Stimulated activated memory B cell treated with anti-CD40 and anti-IgM and Interleukin-4, amounts not matched to agents 10 μg/mL and 1 μg/mL and 100 μg/mL, for 72 hours (primary cell): Measurements from ENCODE around the gene TMEM52.
A peak's percentile ranks its signal among the peaks of the same experiment; 100 is the strongest.
"Not testable (repeated sequence)": the region's sequence is repeated elsewhere in the genome, so short reads cannot be mapped to it uniquely, and the experiment has no call there.

Source experiments
- ATAC-seq: fragments of 150-1000 bp; cut with Tn5 transposase; 2 replicates; pipeline ENCODE4 v1.10.0; 2021
- H3K27ac Mint-ChIP-seq: one replicate; pipeline ENCODE4 v1.8.0; 2022; ENCODE audit warnings: mild to moderate bottlenecking, mixed read lengths
- H3K27me3 Mint-ChIP-seq: one replicate; pipeline ENCODE4 v1.8.0; 2022; ENCODE audit warnings: mixed read lengths
- H3K36me3 Mint-ChIP-seq: one replicate; pipeline ENCODE4 v1.8.0; 2022; ENCODE audit warnings: mixed read lengths
- H3K4me1 Mint-ChIP-seq: one replicate; pipeline ENCODE4 v1.8.0; 2022; ENCODE audit warnings: mixed read lengths
- H3K4me3 Mint-ChIP-seq: one replicate; pipeline ENCODE4 v1.8.0; 2022; ENCODE audit warnings: mild to moderate bottlenecking, moderate library complexity, mixed read lengths
- H3K9me3 Mint-ChIP-seq: one replicate; pipeline ENCODE4 v1.8.0; 2022; ENCODE audit warnings: mixed read lengths

TMEM52 gene

DNA sequence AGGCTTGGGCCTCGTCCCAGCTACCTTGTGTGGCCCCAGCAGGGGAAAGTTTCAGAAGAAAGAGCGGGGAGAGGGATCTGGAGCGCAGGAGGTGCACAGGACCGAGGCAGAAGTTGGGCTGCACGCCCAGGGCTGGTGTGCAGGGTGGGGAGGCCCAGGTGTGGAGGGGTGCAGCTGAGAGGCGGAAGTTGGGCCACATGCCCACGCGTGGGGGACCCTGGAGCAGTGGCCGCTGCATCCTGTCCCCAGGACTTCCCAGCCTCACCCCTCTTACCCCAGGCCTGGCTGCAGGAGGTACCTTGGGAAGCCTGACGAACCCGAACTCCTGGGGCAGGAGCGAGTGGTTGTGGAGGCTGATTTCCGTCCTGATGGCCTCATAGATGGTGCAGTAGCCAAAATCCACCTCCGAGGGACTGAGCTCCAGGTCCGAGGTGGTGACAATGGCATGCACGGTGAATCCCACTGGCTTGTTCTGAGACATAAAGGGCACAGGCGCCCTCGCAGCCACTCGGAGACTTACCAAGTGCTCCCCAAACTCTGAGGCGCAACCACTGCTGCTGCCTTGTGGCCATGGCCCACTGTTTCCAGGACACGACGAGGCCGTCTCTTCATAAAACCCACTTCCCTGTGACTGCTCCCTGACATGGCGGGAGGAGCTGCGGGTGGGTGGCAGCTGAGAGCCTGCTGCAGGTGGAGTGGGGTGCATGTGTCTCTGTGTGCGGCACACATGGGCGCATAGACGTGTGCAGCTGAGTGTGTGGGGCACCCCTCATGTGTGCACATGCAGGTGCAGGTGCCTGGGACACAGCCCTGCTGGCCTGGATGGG lies 20.4 kb upstream of the TMEM52 start:
- Mint-ChIP-seq H3K27ac (no peak overlapping the region), H3K4me1 (peaks cover 9% of the 10 kb centered on the region), H3K36me3 (no peaks in the 10 kb centered on the region), H3K9me3 (peaks cover 6% of the 10 kb centered on the region), H3K27me3 (peaks cover 19% of the 10 kb centered on the region), H3K4me3 (no peak overlapping the region)
- no peak for ATAC-seq

DNA sequence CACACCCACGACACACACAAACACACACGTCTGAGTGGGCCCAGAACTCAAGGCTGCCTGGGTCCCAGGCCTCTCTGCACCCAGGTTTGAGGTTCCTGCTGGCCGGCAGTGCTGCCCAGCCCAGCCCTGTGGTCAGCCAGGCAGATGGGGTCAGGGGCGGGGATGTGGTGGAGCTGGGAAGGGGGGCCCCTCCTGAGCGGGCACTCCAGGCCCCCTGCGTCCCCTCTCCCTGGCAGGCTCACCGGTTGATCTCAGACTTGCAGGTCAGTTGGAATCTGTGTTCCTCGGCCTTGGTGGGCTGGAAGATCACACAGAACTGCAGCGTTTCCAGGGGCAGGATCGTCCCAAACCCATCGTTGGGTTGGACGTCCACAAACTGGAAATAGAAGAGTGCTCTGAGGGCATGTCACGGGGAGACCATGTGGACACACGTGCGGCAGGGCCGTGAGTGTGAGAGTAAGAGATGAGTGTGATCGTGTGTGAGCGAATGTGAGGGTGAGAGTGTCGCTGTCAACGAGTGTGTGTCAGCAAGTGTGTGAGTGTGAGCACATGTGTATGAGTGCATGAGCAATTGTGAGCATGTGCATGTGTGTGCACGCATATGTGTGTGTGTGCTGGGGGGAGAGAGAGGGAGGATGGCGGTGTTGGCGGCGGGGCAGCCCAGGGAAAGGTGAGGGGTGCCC lies 19.7 kb upstream of the TMEM52 start:
- H3K27me3 Mint-ChIP-seq: peaks cover 12% of the 10 kb centered on the region
- no peak overlapping the region for H3K27ac Mint-ChIP-seq
- H3K4me1 Mint-ChIP-seq: peaks cover 2% of the 10 kb centered on the region
- H3K9me3 Mint-ChIP-seq: peaks cover 11% of the 10 kb centered on the region
- no peaks in the 10 kb centered on the region for H3K36me3 Mint-ChIP-seq
- no peak overlapping the region for H3K4me3 Mint-ChIP-seq
- no peak for ATAC-seq

DNA sequence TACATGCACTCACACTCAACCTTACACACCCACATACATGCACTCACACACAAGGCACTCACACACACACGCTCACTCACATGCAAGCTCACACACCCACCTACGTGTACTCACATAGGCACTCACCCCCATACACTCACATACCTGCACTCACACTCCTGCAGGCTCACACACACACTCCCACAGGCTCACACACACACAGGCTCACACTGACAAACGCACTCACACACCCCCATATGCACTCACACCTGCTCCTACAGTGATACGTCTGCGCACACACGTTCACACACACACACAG lies 19.1 kb upstream of the TMEM52 start:
- no peak overlapping the region for H3K4me3 Mint-ChIP-seq
- H3K27ac Mint-ChIP-seq: no peak overlapping the region
- peaks cover 9% of the 10 kb centered on the region for H3K27me3 Mint-ChIP-seq
- H3K9me3 Mint-ChIP-seq: peaks cover 11% of the 10 kb centered on the region
- H3K36me3 Mint-ChIP-seq: no peaks in the 10 kb centered on the region
- ATAC-seq: no peak
- no peaks in the 10 kb centered on the region for H3K4me1 Mint-ChIP-seq

DNA sequence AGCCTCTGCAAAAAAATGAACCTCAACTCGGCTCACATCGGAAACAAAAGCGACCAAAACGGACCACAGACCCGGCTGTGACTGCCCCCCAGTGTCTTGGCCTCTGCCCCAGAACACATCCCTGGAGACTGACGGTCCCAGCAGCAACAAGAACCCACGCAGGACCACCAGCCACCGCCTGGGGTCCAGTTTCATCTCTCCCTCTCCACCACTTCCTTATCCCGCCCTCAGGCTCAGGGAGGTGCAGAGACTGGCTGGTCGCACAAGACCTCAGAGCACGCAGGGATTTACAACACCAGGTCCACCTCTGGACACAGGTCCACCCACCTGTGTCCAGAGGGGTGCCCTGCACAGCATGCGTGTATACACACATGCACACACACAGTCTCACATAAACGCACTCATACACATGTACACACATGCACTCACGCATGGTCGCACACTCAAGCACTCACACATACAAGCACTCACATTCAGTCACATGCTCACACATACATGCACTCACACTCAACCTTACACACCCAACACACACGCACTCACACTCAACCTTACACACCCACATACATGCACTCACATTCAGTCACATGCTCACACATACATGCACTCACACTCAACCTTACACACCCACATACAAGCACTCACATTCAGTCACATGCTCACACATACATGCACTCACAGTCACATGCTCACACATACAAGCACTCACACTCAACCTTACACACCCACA lies 18.6 kb upstream of the TMEM52 start:
- Mint-ChIP-seq H3K27me3 (peaks cover 9% of the 10 kb centered on the region), H3K4me3 (no peak overlapping the region), H3K4me1 (no peaks in the 10 kb centered on the region), H3K9me3 (peaks cover 11% of the 10 kb centered on the region), H3K27ac (no peak overlapping the region), H3K36me3 (no peaks in the 10 kb centered on the region)
- no peak for ATAC-seq

DNA sequence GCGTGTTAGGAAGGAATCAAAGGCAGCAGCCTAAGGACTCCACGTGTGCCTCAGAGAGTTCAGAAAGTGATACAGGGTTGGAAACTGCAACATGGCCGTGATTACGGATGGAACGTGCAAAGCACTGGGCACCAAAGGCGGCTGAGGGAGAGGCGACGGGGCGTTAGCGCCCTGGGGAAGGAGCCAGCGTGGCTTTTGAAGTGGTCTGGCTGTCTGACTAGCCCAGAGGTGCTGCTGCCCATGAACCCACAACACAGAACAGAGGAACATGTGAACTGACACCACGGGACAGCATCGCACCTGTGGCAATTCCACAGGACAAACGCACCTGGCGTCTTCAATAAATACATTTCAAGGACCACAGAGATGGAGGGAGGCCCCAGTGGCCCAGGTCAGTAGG lies 18.0 kb upstream of the TMEM52 start:
- peaks cover 11% of the 10 kb centered on the region for H3K9me3 Mint-ChIP-seq
- no peak overlapping the region for H3K27ac Mint-ChIP-seq
- H3K4me1 Mint-ChIP-seq: no peaks in the 10 kb centered on the region
- H3K4me3 Mint-ChIP-seq: no peak overlapping the region
- peaks cover 9% of the 10 kb centered on the region for H3K27me3 Mint-ChIP-seq
- no peaks in the 10 kb centered on the region for H3K36me3 Mint-ChIP-seq
- no peak for ATAC-seq

DNA sequence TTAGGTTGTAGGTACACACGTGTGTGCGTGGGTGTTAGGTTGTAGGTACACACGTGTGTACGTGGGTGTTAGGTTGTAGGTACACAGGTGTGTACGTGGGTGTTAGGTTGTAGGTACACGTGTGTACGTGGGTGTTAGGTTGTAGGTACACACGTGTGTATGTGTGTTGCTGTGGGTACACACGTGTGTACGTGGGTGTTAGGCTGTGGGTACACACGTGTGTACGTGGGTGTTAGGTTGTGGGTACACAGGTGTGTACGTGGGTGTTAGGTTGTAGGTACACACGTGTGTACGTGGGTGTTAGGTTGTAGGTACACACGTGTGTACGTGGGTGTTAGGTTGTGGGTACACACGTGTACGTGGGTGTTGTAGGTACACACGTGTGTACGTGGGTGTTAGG lies 15.8 kb upstream of the TMEM52 start:
- H3K27me3 Mint-ChIP-seq, H3K4me3 Mint-ChIP-seq, ATAC-seq, H3K27ac Mint-ChIP-seq, H3K36me3 Mint-ChIP-seq, H3K4me1 Mint-ChIP-seq: not testable (repeated sequence)
- H3K9me3 Mint-ChIP-seq: peaks cover 11% of the 10 kb centered on the region

DNA sequence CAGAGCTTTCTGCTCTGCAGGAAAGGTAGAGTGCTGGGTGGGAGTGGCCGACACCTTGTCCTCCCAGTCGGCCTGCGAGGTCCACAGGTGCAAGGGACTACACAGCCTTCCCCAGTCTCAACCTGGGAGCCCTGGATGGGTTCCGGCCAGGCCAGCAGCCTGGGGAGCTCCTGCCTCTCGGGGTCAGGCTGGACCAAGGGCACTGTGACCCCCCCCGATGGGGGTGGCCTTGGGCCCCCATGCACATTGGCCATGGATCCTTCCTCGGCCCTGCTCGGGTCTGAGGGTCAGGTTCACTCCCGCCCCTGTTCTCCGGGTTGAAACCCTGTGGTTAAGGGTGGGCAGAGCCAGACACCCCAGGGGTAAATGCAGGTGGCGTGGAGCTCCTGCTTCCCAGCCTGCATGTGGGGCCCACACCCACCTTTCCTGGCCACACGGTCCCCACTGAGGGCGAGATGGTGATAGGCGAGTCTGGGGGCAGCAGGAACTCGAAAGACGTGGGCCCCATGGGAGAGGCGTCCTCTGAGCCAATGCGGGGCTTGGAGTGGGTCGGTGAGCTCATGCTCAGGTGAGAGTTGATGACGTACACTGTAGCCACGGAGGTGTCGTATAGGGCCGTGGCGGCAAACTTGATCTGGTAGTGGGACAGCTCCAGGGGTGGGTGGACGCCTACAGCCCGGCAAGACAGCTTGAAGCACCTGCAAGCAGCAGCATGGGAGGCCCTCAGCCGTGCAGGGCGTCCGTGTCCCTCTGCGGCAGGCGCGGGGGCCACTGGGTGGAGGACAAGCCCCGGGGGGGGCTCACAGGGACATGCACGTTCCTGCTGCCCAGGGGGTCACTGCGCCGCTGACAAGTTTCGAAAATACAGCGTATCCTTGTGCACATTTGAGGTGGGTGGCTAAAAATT lies 10.8 kb upstream of the TMEM52 start:
- Mint-ChIP-seq H3K4me3 (no peak overlapping the region), H3K4me1 (no peaks in the 10 kb centered on the region), H3K36me3 (no peaks in the 10 kb centered on the region), H3K27ac (no peak overlapping the region), H3K27me3 (peaks cover 13% of the 10 kb centered on the region), H3K9me3 (peaks cover 8% of the 10 kb centered on the region)
- peak; percentile 22 for ATAC-seq

DNA sequence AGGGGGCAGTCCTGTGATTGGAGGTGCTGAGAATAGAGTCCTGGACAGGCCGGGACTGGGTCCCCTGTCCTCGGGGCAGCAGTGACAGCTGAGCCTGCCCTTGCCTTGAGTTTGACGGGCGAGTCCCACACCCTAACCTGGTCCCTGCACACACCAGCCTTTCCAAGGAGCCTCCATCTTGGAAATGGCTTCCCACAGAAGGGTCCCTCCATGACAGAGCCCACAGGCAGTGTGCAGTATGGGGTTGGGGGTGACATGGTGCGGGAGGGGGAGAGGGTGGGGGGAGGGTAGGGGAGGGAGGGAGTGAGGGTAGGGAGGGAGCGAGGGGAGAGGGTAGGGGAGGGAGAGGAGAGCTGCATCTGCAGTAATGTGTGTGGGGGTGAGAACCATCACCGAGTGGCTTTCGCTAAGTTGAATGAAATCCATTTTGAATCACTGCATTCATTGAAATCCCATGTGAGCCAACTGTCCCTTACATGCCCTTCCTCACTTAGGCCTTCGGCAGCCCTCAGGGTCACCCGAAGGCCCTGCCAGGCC lies 10.1 kb upstream of the TMEM52 start:
- peak; percentile 50 for ATAC-seq
- Mint-ChIP-seq H3K27ac (no peak overlapping the region), H3K4me1 (no peaks in the 10 kb centered on the region), H3K36me3 (no peaks in the 10 kb centered on the region), H3K4me3 (no peak overlapping the region), H3K9me3 (peaks cover under 1% of the 10 kb centered on the region), H3K27me3 (peaks cover 20% of the 10 kb centered on the region)

DNA sequence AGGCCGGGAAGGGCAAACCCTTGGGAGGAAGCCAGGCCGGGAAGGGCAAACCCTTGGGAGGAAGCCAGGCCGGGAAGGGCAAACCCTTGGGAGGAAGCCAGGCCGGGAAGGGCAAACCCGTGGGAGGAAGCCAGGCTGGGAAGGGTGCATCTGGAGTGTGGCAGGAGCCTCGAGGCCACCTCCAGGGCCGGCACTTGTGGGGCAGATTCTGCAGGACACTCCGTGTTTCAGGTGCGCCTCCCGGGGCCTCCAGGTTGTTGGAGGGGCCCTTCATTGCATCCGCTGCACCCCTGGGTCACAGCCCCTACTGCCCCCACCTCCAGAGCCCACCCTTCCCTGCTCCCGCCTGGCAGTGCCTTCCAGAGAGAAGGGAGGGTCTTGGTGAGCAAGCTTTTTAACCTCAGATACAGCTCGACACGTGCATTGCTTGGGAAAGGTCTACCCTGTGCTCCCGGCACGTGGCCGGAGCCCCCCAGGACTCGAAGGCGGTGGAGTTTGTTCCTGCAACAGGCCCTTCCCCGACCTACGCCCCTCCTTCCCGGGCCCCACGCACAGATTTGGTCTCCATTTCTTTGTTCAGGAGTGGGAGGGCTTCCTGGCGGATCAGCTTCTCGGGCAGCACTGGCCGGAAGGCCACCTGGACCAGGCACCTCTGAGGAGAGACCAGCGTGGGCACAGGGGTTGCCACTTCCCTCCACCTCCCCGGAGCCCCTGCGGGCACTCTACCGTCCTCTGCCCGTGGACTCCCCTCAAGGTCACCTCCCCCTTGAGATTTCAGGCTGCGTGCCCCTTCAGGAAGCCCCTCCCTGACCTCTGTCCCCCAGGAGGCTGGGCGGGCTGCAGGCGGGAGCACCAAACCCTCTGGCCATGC lies 9.4 kb upstream of the TMEM52 start:
- no peak for ATAC-seq
- H3K36me3 Mint-ChIP-seq: no peaks in the 10 kb centered on the region
- no peak overlapping the region for H3K27ac Mint-ChIP-seq
- peaks cover 20% of the 10 kb centered on the region for H3K27me3 Mint-ChIP-seq
- no peaks in the 10 kb centered on the region for H3K4me1 Mint-ChIP-seq
- no peaks in the 10 kb centered on the region for H3K9me3 Mint-ChIP-seq
- no peak overlapping the region for H3K4me3 Mint-ChIP-seq

DNA sequence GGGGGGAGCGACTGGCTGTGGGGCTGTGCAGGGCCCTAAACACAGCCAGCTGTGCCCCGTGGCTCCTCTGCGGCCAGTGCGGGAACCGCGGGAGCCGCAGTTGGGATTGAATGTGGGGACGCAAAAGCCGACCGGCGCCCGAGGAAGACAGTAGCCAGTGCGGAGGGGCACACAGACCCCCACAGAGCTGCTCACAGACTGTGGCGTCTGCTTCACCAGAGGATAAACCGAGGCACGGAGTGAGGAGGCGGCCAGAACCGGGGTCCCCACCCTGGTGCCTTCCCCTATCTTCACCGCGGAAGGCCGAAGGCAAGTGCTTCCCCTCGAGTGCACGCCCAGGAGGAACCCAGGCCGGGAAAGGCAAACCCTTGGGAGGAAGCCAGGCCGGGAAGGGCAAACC lies 8.7 kb upstream of the TMEM52 start:
- Mint-ChIP-seq H3K4me1 (no peaks in the 10 kb centered on the region), H3K4me3 (no peak overlapping the region)

DNA sequence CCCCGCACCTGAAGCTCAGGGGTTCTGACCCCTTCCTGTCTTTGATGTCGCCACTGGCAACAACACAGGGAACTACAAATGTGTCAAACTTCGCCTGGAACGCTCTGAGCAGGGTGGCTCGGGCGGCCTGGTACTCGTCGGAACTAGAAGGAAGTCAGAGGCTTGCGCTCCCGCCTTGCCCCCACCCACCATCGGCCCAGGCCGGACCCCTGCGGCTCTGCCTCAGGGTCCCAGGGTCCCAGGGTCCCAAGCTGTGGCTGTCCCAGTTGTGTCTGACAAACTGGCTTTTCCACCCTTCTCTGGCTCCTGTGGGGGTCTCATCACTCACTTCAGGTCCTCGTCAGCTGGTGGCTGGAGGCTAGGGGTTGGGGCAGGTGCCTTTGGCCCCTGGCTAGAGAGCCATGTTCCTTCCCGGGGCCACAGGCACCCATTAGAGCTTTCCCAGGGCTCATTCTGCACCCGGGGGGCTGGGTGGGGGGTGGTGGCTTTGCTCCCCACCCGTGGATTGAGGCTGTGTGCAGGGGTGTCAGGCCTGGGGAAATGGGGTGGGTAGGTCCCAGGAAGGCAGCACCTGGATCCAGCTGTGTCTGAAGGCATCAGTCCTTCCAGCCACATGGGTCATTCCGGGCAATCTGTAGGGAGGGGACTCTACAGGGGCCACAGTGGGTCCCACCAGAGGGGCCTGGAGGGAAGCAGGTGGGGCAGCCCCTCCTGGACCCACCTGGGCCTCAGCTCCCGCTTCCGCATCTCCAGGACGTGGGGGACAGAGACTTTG lies 8.0 kb upstream of the TMEM52 start:
- Mint-ChIP-seq H3K4me3 (no peak overlapping the region), H3K27me3 (peaks cover 33% of the 10 kb centered on the region), H3K4me1 (no peaks in the 10 kb centered on the region), H3K27ac (no peak overlapping the region), H3K36me3 (no peaks in the 10 kb centered on the region), H3K9me3 (no peaks in the 10 kb centered on the region)
- ATAC-seq: no peak

More for the DNA sequence above, 8.7 kb upstream of the TMEM52 start:
- H3K27me3 Mint-ChIP-seq: peaks cover 26% of the 10 kb centered on the region
- no peak overlapping the region for H3K27ac Mint-ChIP-seq
- no peaks in the 10 kb centered on the region for H3K36me3 Mint-ChIP-seq
- no peaks in the 10 kb centered on the region for H3K9me3 Mint-ChIP-seq
- ATAC-seq: no peak

DNA sequence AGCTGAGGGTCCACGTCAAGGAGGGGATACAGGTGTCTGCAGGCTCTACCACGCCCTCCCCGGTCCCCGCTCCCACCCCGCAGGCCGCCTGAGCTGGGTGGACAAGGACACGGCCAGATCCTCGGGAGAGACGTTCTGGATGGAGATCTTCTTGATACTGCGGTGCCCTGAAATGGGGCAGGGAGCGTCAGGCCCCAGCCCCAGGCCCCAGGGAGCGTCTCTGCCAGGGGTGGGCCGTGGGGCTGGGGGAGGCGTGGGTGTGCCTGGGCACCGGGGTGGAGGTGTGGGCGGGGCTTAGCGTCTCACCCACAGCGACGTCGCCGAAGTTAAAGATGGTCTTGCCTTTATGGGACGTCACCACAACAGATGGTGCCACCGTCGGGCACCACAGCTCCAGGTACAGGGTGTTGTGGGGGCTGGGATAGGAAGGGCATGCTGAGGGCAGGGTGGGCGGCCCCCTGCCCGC lies 7.3 kb upstream of the TMEM52 start:
- ATAC-seq: no peak
- H3K4me3 Mint-ChIP-seq: no peak overlapping the region
- no peak overlapping the region for H3K27ac Mint-ChIP-seq
- H3K27me3 Mint-ChIP-seq: peaks cover 35% of the 10 kb centered on the region
- H3K9me3 Mint-ChIP-seq: no peaks in the 10 kb centered on the region
- no peaks in the 10 kb centered on the region for H3K4me1 Mint-ChIP-seq
- H3K36me3 Mint-ChIP-seq: no peaks in the 10 kb centered on the region
